HG03378 (cell line): ENCODE results near the gene NUDT1.

Source experiments
- ATAC-seq: cut with Tn5 transposase; IDR thresholded peaks from one replicate; pipeline ENCODE4 v1.9.1; 2021; ENCODE audit warnings: mild to moderate bottlenecking, moderate library complexity; ENCODE audit not compliant: unreplicated experiment

Gene NUDT1

GRCh38 chr7:2241580-2242540 is at the start of gene NUDT1, which contains the start of gene MRM2:
Gene NUDT1, plus strand, starts transcription at chr7:2242226. Its CDS starts 2,349 bp downstream, at chr7:2244575.
Gene MRM2, minus strand, starts transcription at chr7:2242205. Its CDS starts 36 bp downstream, at chr7:2242169.
- no peak for ATAC-seq

- no peak for ATAC-seq
Observed at GRCh38 chr7:2192831-2193534, 49.0 kb upstream of the NUDT1 start.

GRCh38 chr7:2193575-2194305 is 48.3 kb upstream of the NUDT1 start:
- no peak for ATAC-seq

- no peak for ATAC-seq
Observed at GRCh38 chr7:2195400-2196246, 46.4 kb upstream of the NUDT1 start.

GRCh38 chr7:2196381-2197378 is 45.3 kb upstream of the NUDT1 start:
- ATAC-seq: no peak

- ATAC-seq: no peak
Observed at GRCh38 chr7:2197436-2198155, 44.4 kb upstream of the NUDT1 start.

- ATAC-seq: no peak
Observed at GRCh38 chr7:2198206-2198605, 43.8 kb upstream of the NUDT1 start.

GRCh38 chr7:2198760-2199159 is 43.3 kb upstream of the NUDT1 start:
- no peak for ATAC-seq

GRCh38 chr7:2199528-2199927 is 42.5 kb upstream of the NUDT1 start:
- ATAC-seq: no peak

- ATAC-seq: no peak
Observed at GRCh38 chr7:2199956-2200583, 42.0 kb upstream of the NUDT1 start.

- no peak for ATAC-seq
Observed at GRCh38 chr7:2200584-2200980, 41.4 kb upstream of the NUDT1 start.

GRCh38 chr7:2201128-2201527 is 40.9 kb upstream of the NUDT1 start:
- no peak for ATAC-seq

- ATAC-seq: no peak
Observed at GRCh38 chr7:2201686-2202360, 40.2 kb upstream of the NUDT1 start.

- no peak for ATAC-seq
Observed at GRCh38 chr7:2202361-2202761, 39.7 kb upstream of the NUDT1 start.

- ATAC-seq: no peak
Observed at GRCh38 chr7:2202901-2203765, 38.9 kb upstream of the NUDT1 start.

- no peak for ATAC-seq
Observed at GRCh38 chr7:2203766-2204300, 38.2 kb upstream of the NUDT1 start.
